C1 segment of cervical spinal cord (tissue), 14 donors: Measurements from ENCODE around the gene OR5AR1.
"Not testable (repeated sequence)": the region's sequence is repeated elsewhere in the genome, so short reads cannot be mapped to it uniquely, and the experiment has no call there.

ENCODE experiments used
- DNase-seq, 14 donors: peaks; one replicate each; lab custom pipeline; 2025; lab: John Stamatoyannopoulos, UW

Gene OR5AR1

DNA sequence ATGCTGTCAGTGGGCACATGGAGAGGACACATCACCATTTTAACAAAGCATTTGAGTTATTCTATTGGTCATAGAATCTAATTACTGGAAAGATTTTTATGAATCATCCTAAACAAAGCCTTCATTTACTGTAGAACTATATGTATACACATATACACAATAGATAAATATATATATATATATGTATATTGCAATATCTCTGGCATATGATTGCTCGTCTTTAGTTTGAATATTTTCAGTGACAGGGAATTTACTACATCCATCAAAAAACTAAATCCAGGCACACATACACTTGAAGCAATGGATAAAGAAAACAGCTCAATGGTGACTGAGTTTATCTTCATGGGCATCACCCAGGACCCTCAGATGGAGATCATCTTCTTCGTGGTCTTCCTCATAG is at the start of gene OR5AR1:
OR5AR1 (plus strand) TSS at position 301 of the 400 bp plus-strand sequence; CDS start at position 301, 0 bp downstream.
- DNase-seq, result no peak

DNA sequence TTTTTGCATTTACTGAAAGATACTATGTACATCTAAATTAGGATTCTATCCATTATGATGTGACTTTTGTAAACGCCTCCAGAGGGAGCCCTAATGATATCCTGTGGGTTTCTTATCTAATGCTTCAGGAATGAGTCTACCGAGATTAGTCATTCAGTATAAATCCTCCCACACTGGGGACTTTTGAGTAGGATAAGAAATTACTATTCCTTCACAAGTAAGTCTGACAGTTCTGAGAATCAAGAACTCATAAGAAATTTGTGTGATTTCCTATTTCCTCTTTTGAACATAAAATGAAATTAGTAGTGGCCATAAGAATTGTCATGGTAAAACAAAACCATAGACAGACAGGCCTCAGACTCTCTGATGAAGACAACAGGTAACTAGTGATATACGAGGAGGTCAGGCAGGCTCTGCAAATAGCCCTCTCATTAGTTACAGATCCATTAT is 38.8 kb upstream of the OR5AR1 start:
- no peak for DNase-seq

DNA sequence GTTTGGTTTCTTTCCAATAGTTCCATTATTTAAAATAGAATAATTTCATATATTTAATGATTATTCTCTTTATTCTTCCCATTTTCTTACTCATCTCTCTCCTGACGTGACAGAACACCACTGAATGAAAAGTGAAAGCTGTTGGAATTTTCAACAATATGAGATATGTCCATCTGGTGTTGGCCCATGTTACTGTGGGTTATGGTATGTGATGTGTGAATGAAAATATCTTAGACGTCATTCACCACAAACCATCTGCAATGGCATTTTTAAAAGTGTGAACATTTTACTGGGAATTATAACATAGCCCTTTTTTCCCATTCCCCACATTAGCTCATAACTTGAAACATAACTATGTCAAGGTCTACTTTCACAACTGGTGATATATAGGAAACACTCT is 37.5 kb upstream of the OR5AR1 start:
- no peak for DNase-seq

DNA sequence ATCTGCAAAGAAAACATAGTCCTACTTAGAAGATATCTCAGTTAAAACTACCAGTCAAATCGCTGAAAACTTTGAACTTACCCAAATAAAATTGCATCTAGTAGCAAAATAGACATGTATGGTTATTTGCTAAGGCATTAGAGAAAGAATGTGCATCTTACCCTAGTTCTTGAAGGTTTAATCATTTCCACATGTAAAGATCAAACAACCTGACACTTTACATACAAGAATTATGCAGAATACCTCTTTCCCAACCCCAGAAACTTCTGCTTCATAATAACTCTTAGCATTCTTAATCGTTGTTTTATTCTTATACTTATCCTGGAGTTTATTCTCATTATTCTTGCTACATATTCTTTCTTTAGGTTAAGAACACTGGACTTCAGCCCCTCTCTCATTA is 31.2 kb upstream of the OR5AR1 start:
- no peak for DNase-seq

DNA sequence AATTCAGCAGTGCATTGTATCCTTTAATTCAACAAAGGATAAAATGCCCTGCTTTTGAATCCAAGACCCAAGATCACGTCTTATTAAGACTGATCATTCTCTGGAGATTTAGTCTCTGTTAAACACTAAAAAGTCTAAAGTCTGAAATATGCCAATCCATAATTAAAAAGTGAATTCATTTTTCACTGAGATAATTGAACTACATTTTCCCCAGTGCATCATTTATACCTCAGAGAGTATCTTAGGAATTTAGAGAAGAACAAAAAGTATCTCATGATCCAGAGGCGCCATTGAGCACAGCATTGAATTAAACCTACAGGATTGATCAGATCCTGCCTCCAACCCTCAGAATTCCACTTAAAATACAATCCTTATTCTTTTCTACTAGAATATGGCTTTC is 26.6 kb upstream of the OR5AR1 start:
- no peak for DNase-seq

DNA sequence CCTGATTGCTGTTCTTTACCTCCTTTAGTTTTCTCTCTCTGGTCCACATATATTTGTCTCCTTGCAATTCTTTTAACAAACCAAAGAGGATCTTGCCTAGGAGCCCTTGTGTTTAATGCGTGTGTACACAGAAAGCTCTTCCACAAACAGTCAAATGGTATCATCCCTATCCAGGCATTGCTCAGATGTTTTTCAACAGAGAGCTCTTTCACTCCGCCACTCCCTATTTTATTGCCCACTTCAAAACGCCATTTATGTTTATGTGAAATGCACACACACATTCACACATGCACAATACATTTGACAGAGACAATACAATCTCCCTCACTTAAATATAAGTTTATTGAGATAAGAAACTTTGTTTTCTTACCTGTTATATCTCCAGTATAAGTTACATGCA is 26.0 kb upstream of the OR5AR1 start:
- no peak for DNase-seq

DNA sequence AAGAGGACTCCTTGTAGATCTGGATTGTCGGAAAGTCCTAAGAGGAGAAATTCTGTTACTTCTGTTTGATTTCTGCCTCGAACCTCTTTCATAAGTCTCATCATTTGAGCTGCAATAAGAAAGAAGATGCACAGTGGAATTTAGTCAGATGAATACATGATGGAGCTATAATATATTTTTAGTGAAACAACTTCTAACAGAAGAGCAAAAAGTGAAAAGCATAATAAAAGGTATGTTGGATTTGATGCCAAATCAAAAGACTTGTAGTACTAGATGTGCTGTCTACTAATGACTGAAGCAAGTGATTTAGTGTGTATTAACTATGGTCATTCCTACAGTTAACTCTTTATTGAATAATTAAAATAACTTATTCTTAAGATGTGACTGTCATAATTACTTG is 21.1 kb upstream of the OR5AR1 start, which contains the start of gene OR5AP2:
OR5AP2 (minus strand) TSS at position 101 of the 400 bp plus-strand sequence; CDS start at position 101, 0 bp downstream.
- DNase-seq, result no peak

DNA sequence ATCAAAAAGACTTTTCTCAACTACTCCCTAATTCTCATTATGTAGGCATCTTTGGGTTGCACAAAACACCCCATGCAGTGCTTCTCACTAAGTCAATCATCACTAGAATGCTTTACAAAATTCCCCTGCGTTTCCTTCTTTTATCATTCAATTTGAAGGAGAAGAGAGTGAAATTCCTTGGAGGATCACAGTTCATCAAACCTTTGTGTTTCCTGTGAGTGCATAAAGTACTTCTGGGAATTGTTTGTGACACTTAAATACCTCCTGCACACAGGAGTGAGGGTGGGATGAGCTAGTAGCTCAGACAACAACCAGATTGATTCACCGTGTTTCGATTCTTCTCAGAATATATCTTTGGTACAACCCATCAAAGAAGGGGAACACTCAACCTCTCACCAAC is 3.7 kb upstream of the OR5AR1 start:
- DNase-seq, result no peak

DNA sequence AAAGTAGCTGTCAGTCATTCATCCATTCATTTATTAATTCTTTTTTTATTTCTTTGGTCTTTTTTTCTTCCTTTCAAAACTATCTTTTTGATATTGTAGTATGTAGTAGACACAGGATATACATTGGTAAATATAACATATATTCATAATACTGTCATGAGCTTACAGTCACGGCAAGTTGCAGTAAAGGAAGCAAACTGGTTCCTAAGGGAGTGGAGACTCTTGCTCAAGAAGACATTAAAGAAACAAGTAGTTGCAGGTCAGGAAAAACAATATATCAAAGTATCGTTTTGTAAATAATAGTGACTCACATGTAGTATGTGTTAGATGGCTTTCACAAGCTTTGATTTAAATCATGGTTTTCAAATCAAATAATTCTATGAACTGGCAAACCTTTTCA is 7.5 kb downstream of the OR5AR1 start:
- DNase-seq, result no peak

DNA sequence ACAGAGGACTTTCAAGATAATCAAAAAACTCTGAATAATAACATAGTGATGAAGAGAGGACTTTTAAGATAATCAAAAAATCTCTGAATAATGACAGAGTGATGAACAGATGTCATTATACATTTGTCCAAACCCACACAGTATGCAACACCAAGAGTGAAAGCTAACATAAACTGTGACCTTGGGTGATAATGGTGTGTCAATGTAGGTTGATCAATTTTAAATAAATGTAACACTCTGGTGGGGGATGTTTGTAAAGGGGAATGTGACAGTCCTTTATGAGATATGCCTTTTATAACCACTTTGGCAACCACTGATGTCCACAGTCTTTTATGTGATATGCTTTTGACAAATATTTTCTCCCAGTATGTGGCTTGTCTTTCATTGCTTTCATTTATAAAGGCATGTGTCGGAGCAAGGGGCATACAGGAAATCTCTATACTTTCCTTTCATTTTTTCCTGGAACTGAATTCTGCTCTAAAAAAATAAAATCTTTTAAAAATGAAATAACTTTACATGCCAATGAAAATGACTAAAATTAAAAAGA is 25.1 kb downstream of the OR5AR1 start:
- DNase-seq, result no peak

DNA sequence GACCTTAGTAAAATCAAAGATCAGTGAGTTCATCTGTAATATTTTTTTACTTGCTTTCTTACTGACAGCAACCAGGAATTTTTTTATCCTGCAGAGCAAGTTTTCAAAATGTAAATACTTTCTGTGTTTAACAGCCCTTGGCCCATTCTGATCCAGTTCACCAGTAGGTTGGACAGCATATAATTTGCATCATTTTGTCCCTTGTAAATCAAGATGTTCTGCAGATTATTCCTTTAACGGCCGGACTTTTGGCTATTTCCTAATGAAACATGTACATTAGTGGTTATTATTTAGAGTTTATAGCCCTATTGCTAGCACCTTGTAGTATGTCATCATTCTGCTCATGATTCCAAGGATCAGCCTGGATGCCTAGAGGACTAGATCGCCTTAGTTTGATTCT is 27.7 kb downstream of the OR5AR1 start:
- not testable (repeated sequence) for DNase-seq

DNA sequence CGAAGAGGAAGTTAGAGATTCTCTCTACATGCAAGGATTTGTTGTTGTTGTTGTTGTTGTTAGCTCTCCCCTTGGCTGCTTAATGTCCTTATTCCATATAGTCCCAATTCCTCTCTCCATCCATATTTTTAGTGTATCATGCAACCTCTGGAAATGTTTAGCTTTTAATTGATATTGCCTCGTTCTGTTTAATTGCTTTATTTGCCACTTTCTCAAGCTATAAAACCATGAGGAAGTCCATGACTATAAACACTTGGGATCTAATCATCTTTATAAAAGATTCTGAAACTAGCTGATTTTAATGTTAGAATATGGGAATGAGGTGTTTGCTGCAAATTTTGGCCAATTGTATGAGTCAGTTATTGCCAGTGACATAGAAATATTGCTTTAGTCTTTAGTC is 29.9 kb downstream of the OR5AR1 start:
- no peak for DNase-seq

DNA sequence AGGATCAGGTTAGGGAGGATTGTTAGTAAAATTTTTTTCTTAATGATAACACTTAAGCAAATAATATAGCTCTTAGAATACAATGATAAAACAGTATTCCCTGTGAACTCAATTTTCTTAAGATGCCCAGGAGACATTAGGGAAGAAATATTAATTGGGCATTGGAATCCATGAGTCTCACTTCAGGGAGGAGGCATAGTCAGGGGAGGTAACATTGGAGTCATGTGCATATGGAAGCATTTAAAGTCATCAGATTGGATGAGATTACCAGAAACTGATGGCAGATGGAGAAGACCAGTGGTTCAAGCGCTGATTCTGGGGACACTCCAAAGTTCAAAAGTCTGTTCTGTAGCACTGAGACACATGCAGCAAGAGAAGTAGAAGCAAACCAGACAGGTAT is 35.3 kb downstream of the OR5AR1 start, which contains the start of gene OR9G1:
OR9G1 (plus strand) TSS at position 301 of the 400 bp plus-strand sequence. CDS start 1,293 bp downstream, outside the sequence.
- no peak for DNase-seq

DNA sequence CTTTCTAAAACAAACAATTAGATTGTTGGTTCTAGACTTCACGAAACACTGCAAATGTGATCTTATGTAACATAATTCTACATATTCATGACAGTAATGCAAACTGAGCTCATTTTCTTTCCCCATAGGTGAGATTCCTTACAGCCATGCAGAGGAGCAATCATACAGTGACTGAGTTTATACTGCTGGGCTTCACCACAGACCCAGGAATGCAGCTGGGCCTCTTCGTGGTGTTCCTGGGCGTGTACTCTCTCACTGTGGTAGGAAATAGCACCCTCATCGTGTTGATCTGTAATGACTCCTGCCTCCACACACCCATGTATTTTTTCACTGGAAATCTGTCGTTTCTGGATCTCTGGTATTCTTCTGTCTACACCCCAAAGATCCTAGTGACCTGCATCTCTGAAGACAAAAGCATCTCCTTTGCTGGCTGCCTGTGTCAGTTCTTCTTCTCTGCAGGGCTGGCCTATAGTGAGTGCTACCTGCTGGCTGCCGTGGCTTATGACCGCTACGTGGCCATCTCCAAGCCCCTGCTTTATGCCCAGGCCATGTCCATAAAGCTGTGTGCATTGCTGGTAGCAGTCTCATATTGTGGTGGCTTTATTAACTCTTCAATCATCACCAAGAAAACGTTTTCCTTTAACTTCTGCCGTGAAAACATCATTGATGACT is 36.9 kb downstream of the OR5AR1 start:
- DNase-seq, result no peak

DNA sequence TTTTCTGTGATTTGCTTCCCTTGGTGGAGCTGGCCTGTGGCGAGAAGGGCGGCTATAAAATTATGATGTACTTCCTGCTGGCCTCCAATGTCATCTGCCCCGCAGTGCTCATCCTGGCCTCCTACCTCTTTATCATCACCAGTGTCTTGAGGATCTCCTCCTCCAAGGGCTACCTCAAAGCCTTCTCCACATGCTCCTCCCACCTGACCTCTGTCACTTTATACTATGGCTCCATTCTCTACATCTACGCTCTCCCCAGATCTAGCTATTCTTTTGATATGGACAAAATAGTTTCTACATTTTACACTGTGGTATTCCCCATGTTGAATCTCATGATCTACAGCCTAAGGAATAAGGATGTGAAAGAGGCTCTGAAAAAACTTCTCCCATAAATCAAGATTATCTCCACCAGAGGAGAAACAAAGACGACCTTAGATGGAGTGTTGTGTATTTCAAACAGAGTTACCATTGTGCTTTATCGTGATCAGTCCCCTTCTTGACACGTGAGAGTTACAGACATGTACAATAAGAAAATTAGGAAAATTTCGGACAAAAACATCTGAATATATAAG is 37.5 kb downstream of the OR5AR1 start:
- no peak for DNase-seq

DNA sequence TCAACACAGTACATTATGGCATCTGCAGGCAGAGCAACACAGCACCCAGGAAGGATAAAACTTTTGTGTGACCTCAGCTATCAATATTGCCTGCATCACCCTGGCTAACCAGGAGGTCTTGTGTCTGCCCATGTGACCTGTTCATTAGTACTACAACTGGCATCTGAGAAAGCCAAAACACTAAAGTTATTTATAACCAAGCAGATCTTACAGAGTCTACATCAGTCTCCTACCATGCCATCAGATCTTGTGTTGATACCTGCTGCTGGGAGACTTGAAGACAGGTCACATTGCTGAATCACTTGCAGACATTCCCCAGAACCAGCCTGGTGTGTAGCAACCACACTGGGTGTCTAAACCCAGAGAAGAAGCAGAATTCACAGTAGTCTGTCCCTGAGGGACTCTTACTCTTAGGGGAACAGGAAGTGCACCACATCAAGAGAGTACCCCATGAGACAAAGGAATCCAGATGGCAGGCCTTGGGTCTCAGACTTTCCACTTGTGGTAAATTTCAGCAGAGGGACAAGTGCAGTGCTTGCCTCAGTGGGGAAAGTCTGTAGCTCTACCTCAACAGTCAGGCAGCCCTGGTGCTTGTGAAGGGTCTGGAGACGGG is 42.4 kb downstream of the OR5AR1 start:
- no peak for DNase-seq

DNA sequence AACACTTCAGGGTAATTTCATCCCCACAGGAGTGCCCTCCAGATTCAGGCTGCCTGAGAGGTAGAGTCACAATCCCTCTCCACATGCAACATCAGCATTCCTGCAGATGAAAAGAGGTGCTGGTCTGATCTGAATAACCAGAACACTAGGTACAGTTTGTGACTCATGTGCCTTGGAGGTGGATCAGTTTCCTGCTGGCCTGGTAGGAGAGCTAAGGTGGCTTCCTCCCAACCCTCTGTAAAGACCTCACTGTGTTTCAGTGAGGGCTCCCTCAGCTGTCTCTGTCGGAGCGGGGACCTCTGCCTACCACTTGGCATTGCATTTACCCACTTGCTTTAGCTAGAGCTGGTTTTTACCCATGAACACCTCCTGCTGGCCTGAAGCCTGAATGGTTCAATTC is 43.0 kb downstream of the OR5AR1 start:
- DNase-seq, result no peak

DNA sequence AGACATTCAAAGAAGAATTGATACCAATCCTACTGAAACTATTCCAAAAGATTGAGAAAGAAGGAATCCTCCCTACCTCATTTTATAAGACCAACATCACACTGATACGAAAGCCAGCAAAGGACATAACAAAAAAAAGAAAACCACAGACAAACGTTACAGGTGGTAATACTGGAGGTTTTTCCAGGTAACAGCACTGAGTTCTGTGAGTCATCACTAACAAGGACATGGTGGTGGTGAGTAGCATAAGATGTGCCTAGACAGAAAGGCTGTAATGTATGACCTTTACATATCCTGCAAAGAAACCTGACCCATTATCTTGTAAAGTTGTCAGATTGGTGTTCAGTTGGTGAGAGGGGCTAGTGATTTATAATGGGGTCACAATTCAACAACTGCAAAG is 50.7 kb downstream of the OR5AR1 start:
- DNase-seq, result no peak
